Stromal cell of bone marrow (primary cell): ENCODE measurements around the gene SMAD7.

ENCODE experiments used
- DNase-seq: peaks from one replicate; pipeline ENCODE4 v3.0.0-alpha.2; 2012; ENCODE audit warnings: low read depth

Gene SMAD7

DNA sequence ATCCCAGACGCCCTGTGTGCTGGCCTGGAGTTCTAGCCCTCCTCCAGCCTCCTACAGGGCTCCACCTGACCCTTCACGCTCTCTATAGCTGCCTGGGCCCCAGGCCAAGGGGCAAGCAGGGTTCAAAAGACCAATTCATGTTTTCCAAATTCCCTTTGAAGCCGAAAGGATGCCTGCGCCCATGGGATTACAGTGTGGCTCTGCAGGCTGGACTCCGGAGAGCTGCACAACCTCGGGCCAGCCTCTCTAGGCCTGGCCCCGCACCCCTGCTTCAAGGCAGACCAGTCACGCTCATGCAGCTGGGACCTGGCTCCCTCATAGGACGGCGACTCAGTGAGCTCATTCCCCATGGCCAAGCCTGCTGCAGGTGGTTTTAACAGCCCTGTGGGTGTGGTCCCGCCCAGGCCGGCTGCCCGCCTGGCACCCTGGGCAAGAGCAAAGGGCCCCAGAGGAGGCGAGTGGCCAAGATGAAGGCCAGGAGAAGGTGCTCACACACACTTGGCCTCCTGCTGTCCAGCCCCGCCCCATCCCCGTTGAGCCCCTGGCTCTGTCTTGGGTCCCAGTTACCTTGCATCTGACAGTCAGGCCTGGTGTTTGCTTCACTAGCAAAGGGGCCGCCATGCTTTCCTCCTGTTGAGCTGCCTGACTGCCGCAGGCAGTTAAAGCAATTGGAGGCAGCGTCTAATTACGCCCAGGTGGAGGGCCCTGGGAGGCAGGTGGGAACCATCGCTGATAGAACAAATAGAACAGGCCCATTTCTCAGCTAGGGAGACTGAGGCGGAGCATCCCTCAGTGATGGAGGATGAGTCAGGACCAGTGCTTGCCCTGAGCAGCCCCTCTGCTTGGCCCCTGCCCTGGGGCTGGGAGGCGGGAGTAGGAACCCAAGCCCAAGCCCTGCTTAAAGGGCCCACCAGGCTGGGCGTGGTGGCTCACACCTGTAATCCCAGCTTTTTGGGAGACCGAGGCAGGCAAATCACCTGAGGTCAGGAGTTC, 56.9 kb downstream of the SMAD7 start:
- DNase-seq: no peak

- DNase-seq: no peak
Observed at GRCh38 chr18:48893061-48893607, 57.6 kb downstream of the SMAD7 start.

DNA sequence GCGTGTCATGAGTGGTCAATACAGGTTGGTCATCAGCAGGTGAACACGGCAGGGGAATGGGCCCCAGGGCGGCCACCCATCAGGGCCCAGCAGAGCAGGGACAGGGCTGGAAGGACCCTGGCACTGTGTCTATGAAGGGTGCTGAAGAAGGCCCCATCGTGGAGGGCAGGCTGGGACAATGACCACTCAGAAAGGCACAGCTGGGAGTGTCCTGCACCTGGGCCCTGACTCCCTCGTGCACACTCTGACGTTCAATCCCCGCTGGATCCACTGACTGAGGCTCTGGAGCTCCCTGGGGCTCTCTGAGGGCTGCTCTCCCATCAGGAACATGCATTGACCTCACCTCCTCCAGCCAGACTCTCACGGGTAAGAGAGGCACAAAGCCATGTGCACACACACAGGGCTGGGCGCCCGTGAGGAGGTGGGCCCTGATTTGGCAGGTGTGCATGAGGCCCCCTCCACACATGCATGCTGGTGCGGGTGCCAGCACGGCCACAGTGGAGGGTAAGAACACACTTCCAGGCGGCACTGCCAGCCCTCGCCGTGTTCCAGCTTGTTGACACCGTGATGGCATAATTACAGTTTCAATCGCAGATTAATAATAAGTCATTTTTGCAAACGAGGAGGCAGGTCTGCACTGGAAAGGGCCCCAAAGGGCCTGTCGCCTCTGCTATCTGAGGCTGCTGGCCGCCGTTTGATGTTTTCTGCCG, 58.5 kb downstream of the SMAD7 start:
- no peak for DNase-seq

- no peak for DNase-seq
Observed at GRCh38 chr18:48891721-48892120, 59.0 kb downstream of the SMAD7 start.

DNA sequence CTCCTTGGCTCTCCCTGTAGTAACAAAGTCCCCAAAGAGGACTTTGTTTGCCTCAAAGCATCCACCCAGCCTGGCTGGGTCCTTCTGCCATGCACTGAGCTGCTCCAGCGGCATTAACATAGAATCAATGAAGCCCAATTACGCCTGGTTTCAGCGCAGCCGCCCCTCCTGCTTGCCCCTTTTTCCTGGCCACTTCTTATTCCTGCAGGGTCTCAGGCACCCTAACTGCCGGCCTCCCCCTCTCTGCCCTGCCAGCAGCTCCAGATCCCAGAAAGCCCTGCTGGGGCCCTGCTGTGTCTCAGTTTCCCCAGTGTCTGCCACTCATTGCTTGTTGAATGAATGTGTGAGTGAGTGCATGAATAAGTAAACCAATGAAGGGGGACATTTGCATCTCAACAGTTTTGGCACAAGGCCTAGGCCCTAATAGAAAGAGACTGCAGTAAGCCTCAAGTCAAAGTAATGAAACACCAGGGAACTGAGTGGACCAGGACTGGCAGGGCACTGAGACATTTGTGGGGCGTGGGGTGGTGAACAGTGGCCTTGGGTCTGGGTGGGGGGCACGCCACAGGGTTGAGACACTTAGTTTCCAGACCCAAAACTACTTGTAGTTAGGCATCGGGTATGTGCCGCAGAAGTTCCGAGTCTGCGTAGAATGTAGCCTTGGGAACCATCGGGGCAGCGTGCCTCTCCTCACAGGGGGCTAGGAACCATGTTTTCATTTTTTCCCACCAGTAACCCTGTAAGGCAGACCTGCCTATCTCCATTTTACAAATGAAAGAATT, 60.6 kb downstream of the SMAD7 start:
- DNase-seq: no peak

DNA sequence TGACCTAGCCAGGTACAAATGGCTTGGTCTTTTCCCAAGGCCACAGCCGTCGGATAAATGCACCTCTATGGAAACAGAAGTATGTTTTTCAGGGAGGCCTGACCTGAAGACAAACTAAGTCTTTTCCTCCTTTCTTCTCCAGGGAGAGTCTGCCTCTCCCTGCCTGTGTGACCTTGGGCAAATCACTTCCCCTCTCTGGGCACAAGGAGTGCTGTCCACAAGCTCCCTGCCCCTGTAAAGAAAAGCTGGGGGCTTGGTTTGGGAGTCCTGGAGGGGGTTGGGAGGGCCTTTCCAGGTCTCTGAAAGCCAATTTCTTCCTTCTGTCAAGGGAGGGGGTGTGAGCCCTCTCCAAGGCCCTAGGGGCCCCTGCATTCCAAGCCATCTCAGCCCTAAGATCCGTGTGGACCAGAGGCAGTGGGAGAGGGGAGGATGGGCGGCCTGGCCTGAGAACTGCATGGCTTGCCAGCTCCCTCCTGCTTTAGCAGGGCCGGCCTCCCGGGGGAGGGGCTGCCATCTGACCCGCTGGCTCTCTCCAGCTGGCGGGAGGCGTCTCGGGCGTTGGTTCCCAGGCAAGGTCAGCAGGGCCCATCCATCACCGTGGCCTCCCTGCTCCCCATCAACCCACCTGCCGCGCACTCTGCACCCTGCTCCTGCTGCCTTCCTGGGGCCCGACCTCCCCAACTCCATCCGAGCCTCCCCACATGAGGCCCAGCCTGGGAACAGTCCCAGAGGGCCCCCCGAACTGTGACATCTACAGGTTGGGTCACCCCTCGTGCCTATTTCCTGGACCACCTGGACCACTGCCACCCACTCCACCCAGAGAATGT, 61.4 kb downstream of the SMAD7 start:
- DNase-seq: no peak

DNA sequence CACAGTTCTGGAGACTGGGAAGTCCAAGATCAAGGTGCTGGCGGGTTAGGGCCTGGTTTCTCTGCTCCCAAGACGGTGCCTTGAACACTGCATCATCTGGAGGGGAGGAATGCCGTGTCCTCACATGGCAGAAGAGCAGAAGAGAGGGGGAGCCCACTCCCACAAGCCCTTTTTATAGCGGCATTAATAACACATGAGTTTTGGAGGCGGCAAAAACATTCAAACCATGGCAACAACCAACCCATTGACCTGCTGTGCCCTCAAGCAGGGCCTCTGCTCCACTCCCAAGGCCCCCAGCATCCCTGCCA, 62.0 kb downstream of the SMAD7 start:
- DNase-seq: no peak

DNA sequence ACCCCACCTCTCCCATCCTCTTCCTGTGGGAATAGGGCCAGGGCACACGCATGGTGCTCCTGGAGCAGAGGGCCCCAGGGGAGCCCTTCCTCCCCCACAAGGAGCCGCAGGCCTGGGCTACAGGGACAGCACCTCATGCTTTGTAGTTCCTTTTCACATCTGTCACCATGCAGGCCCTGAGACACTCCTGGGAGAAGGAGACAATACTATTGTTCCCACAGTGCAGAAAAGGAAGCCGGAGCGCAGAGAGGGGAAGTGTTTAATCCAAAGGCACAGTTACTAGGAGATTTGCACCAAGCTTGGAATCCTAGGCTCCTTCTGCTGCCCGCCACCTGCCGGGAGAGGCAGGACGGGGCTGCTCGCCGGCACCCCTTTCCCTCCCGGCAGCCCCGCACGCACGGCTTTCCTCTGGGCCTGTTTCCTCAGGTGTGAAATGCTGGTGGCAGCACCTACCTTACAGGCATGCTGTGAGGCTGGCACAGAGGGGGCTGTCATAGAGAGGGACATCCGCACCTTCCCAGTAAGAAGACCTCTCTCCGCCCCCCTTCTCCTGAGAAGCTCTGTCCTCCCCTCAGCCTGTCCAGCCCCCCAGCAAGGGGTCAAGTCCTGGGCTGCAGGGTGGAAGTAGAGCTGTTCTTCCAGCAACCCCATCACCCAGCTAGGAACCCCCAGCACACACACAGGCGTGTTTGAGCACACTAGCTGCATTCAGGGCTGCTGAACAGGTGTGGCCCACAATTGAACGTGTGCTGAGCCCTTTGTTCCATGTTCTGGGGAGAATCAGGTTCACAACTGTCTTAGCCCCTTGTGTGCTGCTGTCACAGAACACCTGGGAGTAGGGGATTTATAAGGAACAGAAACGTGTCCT, 62.6 kb downstream of the SMAD7 start:
- no peak for DNase-seq

DNA sequence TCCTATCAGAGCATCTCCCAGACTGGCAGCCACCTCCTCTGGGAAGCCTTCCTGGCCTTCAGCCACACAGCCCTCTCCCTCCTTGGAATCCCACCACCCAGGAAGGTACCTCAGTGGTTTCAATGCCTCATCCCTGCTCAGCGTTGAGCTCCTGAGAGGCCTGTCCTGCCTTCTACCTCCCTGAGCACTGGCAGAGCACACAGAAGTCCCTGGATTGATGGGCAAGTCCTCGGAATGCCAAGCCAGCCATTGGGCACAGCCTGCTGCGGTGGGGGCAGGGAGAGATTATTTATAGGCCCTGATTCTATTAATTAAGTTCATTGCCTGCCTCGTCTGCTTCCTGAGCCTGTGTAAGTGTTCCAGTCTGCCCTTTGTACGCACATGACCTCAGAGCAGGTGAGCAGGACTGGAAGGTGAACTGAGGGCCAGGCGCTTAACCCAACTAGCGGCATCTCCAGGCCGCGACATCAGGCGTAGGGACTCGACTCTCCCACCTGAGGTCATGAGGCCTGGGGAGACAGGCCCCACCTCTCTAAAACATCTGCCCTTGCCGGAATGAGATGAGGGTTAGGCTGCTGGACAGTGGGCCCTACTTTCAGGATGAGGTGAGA, 63.4 kb downstream of the SMAD7 start:
- DNase-seq: no peak

DNA sequence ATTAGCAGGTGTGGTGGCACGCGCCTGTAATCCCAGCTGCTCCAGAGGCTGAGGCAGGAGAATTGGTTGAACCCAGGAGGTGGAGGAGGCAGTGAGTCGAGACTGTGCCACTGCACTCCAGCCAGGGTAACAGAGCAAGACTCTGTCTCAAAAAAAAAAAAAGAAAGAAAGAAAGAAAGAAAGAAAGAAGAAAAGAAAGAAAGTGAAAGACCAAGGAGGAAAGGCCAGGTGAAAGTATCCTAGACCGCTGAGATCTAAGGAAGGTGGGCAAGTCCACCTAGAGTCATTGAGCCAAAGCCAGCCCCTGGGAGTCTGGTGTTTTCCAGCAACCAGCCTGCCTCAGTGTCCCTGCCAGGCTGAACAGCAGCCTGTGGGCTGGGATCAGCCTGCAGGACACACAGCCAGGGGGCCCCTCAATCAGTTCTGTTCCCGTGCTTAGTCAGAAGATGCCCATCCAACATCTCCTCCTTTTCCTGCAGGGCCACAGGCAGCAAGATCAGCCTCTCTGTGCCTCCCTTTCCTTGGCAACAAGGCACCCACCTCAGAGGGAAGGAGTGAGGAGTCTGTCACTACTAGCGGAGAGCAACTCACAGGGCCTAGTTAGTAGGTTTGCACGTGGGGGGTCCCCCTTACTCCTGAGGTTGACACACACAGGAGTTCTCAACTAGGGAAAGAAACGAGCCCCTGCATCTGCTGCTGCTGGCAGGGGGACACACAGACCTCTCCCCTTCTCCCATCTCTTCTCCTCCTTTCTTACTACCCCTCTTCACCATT, 64.1 kb downstream of the SMAD7 start:
- no peak for DNase-seq

DNA sequence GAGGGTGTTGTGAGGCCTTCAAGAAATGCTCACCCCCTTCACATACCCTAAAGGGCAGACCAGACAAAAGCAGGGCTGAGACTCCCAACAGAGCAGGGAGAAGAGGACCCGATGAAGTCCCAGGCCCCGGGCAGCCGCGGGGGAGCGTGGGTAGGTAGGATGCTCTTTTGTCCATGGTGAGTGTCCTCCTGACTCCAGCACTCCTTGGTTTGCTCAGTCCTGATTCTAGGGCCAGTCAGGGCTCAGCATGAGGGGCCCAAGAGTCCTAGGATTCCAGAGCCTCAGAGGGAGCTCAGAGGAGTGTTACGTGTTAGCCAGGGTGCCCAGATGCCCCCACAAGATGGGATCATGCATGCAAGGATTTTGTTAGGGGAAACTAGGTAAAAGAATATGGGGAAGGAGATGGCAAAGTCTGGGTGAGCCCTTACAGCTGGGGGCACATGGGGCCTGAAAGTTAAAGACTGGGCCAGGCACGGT, 64.8 kb downstream of the SMAD7 start:
- no peak for DNase-seq

- no peak for DNase-seq
Observed at GRCh38 chr18:48885266-48885923, 65.4 kb downstream of the SMAD7 start.

DNA sequence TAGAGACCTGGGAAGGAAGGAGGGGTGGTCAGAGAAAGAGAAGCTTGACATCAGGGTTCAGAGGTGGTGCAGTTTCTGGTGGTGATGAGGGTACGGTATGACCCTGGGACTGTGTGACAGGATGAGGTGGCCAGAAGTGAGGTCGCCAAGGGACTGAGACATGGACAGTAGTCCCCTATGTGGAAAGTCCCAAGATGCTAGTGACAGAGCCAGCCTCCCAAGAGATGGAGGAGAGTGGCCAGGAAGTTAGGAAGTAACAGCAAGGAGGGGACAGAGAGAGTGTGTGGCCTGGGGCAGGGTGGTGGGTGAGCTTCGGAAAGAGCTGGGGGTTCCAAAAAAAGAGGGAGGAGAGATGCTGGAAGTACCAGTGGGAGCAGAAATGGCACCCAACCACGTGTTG, 66.0 kb downstream of the SMAD7 start:
- no peak for DNase-seq

- no peak for DNase-seq
Observed at GRCh38 chr18:48884306-48884705, 66.5 kb downstream of the SMAD7 start.

GRCh38 chr18:48882379-48882778, 68.4 kb downstream of the SMAD7 start:
- DNase-seq: no peak

DNA sequence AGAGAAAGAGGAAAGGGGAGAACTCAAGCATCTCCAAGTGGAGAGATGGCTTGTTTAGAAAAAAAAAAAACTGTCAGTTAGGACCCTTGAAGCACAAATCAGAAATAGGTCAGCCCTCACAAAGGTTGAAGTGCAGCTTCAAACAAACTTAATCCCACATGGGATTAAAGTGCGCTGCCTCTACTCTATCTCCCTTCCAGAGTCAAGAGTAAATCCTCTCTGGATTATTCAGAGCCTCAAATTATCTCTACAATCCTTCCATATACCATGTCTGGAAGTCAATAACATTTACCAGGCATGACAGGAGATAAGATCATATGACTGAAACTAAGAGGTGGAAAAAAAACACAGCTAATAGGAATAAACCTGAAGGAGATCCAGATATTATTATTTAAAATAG, 69.8 kb downstream of the SMAD7 start:
- DNase-seq: no peak

- no peak for DNase-seq
Observed at GRCh38 chr18:48879008-48879431, 71.7 kb downstream of the SMAD7 start.

- no peak for DNase-seq
Observed at GRCh38 chr18:48878471-48878870, 72.3 kb downstream of the SMAD7 start.

- no peak for DNase-seq
Observed at GRCh38 chr18:48877941-48878340, 72.8 kb downstream of the SMAD7 start.
